GM12874 (cell line): ENCODE data around the gene EPM2A.

ENCODE experiments used
- CTCF ChIP-seq: IDR thresholded peaks from 2 replicates; pipeline ENCODE4 v1.5.1; 2011; ENCODE audit warnings: low read depth, mild to moderate bottlenecking, control low read depth, low read length, moderate library complexity; ENCODE audit not compliant: insufficient read depth

The EPM2A gene

DNA sequence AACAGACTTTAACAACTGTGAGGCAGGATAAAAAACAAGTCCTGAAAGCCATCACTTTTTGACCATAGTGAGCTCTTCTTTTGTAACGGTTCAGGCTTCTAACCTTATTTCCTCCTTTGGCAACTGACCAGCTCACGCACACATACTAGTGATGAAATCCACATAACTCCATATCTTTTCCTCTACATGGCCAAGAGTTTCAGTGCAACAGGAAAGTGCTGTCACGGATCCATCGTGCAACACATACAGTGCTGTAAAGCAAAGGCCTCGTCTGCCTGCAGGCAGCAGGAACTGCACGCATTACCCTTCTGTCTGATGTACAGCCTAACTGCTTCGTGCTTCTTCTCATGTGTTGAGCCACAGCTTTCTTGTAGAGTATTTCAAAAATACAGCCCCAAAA, 108.5 kb downstream of the EPM2A start:
- TF ChIP-seq CTCF: no peak

DNA sequence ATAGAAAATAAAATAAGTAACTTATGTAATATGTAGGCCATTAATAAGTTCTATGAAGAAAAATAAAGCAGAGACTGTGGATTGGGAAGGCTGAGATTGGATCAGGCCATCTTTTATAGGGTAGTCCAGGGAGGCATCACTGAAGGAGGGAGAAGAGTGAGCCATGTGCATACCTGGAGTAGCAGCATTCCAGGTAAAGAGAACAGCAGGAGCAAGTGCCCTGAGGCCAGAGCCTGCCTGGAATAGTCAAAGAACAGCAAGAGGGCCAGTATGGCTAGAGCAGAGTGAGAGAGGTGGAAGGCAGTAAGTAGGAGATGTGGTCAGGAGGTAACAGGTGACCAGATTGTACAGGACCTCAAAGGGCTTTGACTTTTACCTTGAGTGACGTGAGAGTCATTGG, 112.1 kb downstream of the EPM2A start:
- TF ChIP-seq CTCF: no peak

- no peak for TF ChIP-seq CTCF
Measured at GRCh38 chr6:145621776-145622175, 113.5 kb downstream of the EPM2A start.

DNA sequence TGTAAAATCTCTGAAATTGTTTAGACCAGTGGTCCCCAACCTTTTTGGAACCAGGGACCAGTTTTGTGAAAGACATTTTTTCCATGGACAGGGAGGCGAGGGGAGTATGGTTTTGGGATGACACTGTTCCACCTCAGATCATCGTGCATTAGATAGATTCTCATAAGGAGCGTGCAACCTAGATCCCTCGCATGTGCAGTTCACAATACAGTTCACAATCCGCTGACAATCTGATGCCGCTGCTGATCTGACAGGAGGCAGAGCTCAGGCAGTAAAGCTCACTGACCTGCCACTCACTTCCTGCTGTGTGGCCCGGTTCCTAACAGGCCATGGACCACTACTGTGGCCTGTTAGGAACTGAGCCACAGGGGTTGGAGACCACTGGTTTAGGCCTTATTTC, 115.2 kb downstream of the EPM2A start:
- no peak for TF ChIP-seq CTCF

- no peak for TF ChIP-seq CTCF
Measured at GRCh38 chr6:145609521-145609920, 125.8 kb downstream of the EPM2A start.

DNA sequence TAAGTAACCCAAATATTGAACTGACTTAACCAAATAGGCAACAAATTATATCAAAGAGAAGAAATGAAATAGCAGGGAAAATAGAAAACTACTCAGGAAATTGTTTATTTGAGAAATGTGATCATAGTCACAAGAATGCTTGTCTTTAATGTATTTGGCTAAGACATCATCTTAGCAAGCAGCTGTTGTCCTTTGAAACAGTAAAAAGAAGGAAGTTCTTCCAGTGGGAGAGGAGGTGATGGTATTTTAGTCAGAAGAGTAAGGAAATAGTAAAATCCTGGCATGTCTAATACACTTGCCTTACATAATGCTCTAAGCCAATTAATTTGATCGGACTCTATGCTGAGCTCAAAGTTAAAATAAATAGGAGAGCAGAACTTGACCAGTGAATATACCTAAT, 126.5 kb downstream of the EPM2A start:
- no peak for TF ChIP-seq CTCF

GRCh38 chr6:145603991-145604390, 131.3 kb downstream of the EPM2A start:
- no peak for TF ChIP-seq CTCF

DNA sequence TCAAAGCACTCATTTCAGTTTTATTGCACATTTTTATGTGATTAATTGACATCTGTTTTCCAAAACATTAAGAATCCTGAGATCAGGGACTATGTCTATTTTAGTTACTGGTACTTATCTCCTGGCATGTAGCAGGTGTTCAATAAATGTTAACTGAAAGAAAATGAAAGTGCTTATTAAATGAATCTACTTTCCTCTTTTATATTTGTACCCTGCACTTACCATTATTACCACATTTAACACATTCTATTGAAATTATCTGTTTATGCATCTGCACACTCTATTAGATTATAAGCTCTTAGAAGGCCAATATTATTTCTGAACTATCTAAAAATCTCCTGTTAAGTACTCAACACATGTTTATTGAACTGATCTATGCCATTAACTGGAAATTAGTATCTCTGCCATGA, 131.9 kb downstream of the EPM2A start:
- no peak for TF ChIP-seq CTCF
